LNCaP clone FGC (cell line): ENCODE results near the gene PSAT1.

Source experiments
- DNase-seq: peaks from one replicate; pipeline ENCODE4 v3.0.0-alpha.2; 2011; ENCODE audit warnings: low read depth
- H3K4me3 ChIP-seq: 2 replicates; pipeline ENCODE4 v1.5.1; 2011; ENCODE audit warnings: mild to moderate bottlenecking, low read depth, low read length, control low read depth
- CTCF ChIP-seq: IDR thresholded peaks from 2 replicates; pipeline ENCODE4 v1.5.1; 2012; ENCODE audit warnings: mild to moderate bottlenecking; ENCODE audit not compliant: control insufficient read depth, insufficient read depth; ENCODE audit errors: extremely low read depth

The PSAT1 gene

DNA sequence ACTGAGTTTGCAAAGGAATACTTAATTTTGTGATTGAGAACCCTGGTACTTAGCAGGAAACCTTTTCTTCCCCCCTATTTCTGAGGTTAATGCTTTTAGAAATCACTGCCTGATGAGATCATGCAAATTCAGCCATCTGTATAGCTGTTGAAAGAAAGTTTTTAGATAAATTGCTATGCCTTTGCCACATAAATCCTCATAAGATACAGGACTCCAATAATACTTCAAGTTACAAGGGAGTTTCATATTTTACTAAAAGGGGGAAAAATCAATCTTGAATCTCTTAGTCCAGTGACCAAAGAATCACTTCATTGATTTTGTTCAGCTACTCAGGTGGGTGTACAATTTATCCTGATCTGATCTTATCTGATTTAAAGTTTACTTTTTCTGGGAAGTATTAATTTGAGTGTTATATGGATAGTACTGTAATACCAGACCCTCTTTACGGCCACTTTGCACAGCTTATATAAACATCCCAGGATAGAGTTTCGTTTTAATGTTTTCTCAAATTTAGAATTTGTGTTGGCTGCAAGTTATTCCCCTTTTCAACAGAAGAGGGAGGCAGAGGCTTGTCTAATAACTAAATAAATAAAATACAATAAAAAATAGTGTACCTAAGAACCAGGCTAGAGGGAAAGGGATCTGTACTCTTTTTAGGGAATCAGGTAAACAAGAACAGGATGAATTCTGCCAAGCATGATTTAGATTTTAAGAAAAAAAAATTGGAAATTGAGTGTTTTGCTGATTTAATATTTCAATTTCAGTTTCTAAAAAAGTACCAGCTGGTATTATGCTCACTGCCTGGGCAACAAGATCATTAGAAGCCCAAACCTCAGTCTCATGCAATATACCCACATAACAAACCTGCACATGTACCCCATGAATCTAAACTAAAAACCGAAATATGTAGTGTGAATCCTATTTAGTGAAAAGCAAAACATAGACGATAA is 69.1 kb downstream of the PSAT1 start:
- no peak for DNase-seq
- no peak overlapping the region for H3K4me3 ChIP-seq
- TF ChIP-seq CTCF = peak; percentile 51

DNA sequence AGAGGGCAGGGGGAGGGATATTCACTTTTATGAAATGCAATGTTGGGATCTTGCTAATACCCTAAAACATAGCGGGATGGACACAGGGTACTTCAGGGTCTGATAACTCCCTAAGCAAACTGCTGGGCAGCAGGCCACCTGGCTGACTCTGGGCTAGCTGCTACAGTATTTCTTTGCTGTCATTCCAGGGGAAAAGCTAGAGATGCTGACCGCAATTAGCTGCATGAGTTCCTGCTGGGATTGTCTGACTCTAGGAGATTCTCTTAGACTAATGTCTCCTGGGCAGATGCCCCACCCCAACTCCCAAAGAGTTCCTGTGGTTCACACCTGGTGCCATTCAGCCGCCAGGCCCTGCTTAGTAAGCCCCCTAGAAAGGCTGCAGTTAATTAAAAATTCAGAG is 69.9 kb downstream of the PSAT1 start:
- no peak for DNase-seq
- no peak for TF ChIP-seq CTCF
- H3K4me3 ChIP-seq = no peak overlapping the region

- no peak for DNase-seq
- TF ChIP-seq CTCF = no peak
- H3K4me3 ChIP-seq = no peak overlapping the region
Measured at GRCh38 chr9:78368236-78368635, 71.3 kb downstream of the PSAT1 start.

GRCh38 chr9:78369639-78370219 is 72.8 kb downstream of the PSAT1 start:
- DNase-seq = no peak
- peak; percentile 88 for TF ChIP-seq CTCF
- no peak overlapping the region for H3K4me3 ChIP-seq

GRCh38 chr9:78370991-78371390 is 74.1 kb downstream of the PSAT1 start:
- H3K4me3 ChIP-seq = peak overlapping the region; percentile 22; the same call in 1 of the 2 replicates
- DNase-seq = no peak
- no peak for TF ChIP-seq CTCF

GRCh38 chr9:78371981-78372380 is 75.1 kb downstream of the PSAT1 start:
- no peak for TF ChIP-seq CTCF
- DNase-seq = no peak
- no peak overlapping the region for H3K4me3 ChIP-seq
